ENCODE results near the gene RCAN1. TPM values are rescaled to one million over a fixed set of nuclear protein-coding genes. Genes with fewer than 3 reads are reported as not detected.

Gene RCAN1
- total and polyA plus RNA-seq, 2 of the 8 experiments (the other 6 are each of a cell fraction or from before 2014, with no cell fraction given): 1.7 to 6.4 TPM

DNA sequence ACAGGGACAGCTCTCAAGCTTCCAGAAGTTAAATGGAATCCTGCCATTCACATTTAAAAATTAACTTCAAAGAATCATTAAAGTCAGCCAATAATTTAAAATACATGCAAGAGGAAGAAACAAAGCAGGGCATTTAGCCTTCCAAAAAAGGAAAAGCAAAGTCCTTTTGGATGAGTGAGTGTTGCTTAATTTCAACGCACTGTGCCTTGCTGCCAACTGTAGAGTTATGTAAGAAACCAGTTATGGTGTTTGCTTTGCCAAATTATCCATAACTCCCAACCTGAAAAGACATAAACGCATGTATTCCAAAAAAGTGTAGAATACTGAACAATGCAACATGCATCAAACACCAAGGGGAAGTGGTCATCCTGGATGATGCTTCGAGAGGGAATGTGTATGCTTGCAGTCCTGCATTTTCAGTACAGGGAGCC, 86.8 kb downstream of the RCAN1 start:
- no peak overlapping the region for H3K23ac ChIP-seq (ENCODE audit: insufficient read length)
- H3K9me3 ChIP-seq (ENCODE audit: insufficient read depth in 2 of 2, low read depth in 1 of 2, low read length in 1 of 2): no peaks in the 10 kb centered on the region
- no peaks in the 10 kb centered on the region for H3K79me1 ChIP-seq (ENCODE audit: low read depth, low read length)
- 91% methylated on average over 3 of the region's 3 CpGs; no CpG with 5 or more reads in 1 of the 2 experiments for WGBS, 2 experiments (ENCODE audit: extremely low coverage in 1 of 2, insufficient coverage in 1 of 2, insufficient read length in 1 of 2, insufficient replicate concordance in 2 of 2, low coverage in 1 of 2, low lambda C conversion rate in 2 of 2, missing lambda C conversion rate in 1 of 2)
- H2BK15ac ChIP-seq (ENCODE audit: low read length): no peak overlapping the region
- no peaks in the 10 kb centered on the region for H3K36me3 ChIP-seq (ENCODE audit: control insufficient read depth in 2 of 4, insufficient read depth in 4 of 4, low read length in 3 of 4)
- H4K91ac ChIP-seq (replicated peaks; ENCODE audit: insufficient read length, low read length): no peak overlapping the region
- no peak overlapping the region for H3K4me3 ChIP-seq (ENCODE audit: extremely low read depth in 1 of 4, insufficient read depth in 2 of 4, low read depth in 3 of 4, low read length in 4 of 4)
- no peak overlapping the region for H4K8ac ChIP-seq (ENCODE audit: extremely low read depth, insufficient read depth, low read length)
- DNase-seq (ENCODE audit: low read depth in 1 of 2, low spot score in 2 of 2) (no peak), FAIRE-seq (no peak)
- H3K4ac ChIP-seq (replicated peaks; ENCODE audit: insufficient read length, low read depth, low read length): no peak overlapping the region
- no peak overlapping the region for H2BK120ac ChIP-seq (replicated peaks; ENCODE audit: low read depth, low read length)
- H2AFZ ChIP-seq (ENCODE audit: low read length): no peak overlapping the region
- H4K20me1 ChIP-seq (replicated peaks in 1 of 2; ENCODE audit: control insufficient read depth in 1 of 2, insufficient read depth in 2 of 2, low read length in 2 of 2): no peaks in the 10 kb centered on the region
- H3K79me2 ChIP-seq (ENCODE audit: control insufficient read depth in 1 of 2, insufficient read depth in 2 of 2, low read length in 2 of 2): no peaks in the 10 kb centered on the region
- CTCF ChIA-PET (ENCODE audit: partially characterized antibody): no interaction called here
- H4K5ac ChIP-seq (ENCODE audit: insufficient read length, low read depth, low read length): no peak overlapping the region
- peaks cover 8 to 17% (median 13%) of the 10 kb centered on the region in 4 experiments for H3K4me1 ChIP-seq (replicated peaks in 1 of 4; ENCODE audit: control insufficient read depth in 3 of 4, insufficient read depth in 4 of 4, low read length in 3 of 4)
- no peak overlapping the region for H3K18ac ChIP-seq (ENCODE audit: extremely low read depth, low read length)
- no peak overlapping the region for H3K9ac ChIP-seq (replicated peaks in 1 of 4; ENCODE audit: extremely low read depth in 1 of 4, low read depth in 3 of 4, low read length in 3 of 4)
- H3K4me2 ChIP-seq (ENCODE audit: insufficient read depth in 1 of 2, low read depth in 2 of 2, low read length in 2 of 2): no peak overlapping the region
- H3K27me3 ChIP-seq (replicated peaks in 1 of 4; ENCODE audit: control insufficient read depth in 3 of 4, extremely low read depth in 1 of 4, insufficient read depth in 3 of 4, low read length in 3 of 4): no peaks in the 10 kb centered on the region; a peak in 2 of 7 replicates
- no peaks in the 10 kb centered on the region for H3K23me2 ChIP-seq (ENCODE audit: low read depth, low read length)
- H2BK5ac ChIP-seq (ENCODE audit: low read depth, low read length): no peak overlapping the region
- H3K56ac ChIP-seq (replicated peaks; ENCODE audit: insufficient read length, low read depth, low read length): no peak overlapping the region
- TF ChIP-seq CTBP2 (IDR thresholded peaks at IDR 0.05; ENCODE audit: borderline replicate concordance, insufficient read depth, insufficient read length, low read length): no peak
- no peak for TF ChIP-seq MAX (IDR thresholded peaks at IDR 0.05)
- TF ChIP-seq, protein P1, sequence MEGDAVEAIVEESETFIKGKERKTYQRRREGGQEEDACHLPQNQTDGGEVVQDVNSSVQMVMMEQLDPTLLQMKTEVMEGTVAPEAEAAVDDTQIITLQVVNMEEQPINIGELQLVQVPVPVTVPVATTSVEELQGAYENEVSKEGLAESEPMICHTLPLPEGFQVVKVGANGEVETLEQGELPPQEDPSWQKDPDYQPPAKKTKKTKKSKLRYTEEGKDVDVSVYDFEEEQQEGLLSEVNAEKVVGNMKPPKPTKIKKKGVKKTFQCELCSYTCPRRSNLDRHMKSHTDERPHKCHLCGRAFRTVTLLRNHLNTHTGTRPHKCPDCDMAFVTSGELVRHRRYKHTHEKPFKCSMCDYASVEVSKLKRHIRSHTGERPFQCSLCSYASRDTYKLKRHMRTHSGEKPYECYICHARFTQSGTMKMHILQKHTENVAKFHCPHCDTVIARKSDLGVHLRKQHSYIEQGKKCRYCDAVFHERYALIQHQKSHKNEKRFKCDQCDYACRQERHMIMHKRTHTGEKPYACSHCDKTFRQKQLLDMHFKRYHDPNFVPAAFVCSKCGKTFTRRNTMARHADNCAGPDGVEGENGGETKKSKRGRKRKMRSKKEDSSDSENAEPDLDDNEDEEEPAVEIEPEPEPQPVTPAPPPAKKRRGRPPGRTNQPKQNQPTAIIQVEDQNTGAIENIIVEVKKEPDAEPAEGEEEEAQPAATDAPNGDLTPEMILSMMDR (IDR thresholded peaks at IDR 0.05; ENCODE audit: control extremely low read depth in 1 of 3, insufficient read depth in 1 of 3, low read depth in 1 of 3, low read length in 3 of 3): no peak
- TF ChIP-seq BRCA1 (IDR thresholded peaks at IDR 0.05; ENCODE audit: low read depth, low read length): no peak
- no peak overlapping the region; the same call in 1 of the 2 replicates for H2BK12ac ChIP-seq (ENCODE audit: low read depth, low read length)
- no peak overlapping the region for H3K14ac ChIP-seq (ENCODE audit: insufficient read length)
- POLR2A ChIA-PET (ENCODE audit: partially characterized antibody): no interaction called here
- no peak overlapping the region for H2AK5ac ChIP-seq (ENCODE audit: low read depth, low read length)
- H2BK20ac ChIP-seq (ENCODE audit: low read length): no peak overlapping the region
- no peak overlapping the region for H3K27ac ChIP-seq (ENCODE audit: low read depth, low read length)
